HCT116 (cell line): ENCODE results near the gene HDGFL3. TPM values are rescaled to one million over a fixed set of nuclear protein-coding genes. Genes with fewer than 3 reads are reported as not detected.

Source experiments
- ATAC-seq: fragments of 200-7000 bp; cut with Tn5 transposase; 2 replicates; pipeline ENCODE4 v1.9.1; 2020; ENCODE audit warnings: mild to moderate bottlenecking, moderate library complexity
- BruUV-seq: library from RNA; stranded (reverse); fragments of 400-500 nt; replicated peaks from 2 replicates; lab custom pipeline; 2021; lab: Mats Ljungman, UMichigan
- CTCF ChIA-PET: fragments of 300-600 bp; sonication (Branson Sonifier 250); formaldehyde crosslinking; loops from one replicate; lab custom pipeline; 2021; ENCODE audit warnings: antibody characterized with exemption; lab: Charles Lee
- POLR2A ChIA-PET: fragments of 300-600, 350-600 bp; sonication (Branson Sonifier 250); formaldehyde crosslinking; loops from one replicate; lab custom pipeline; 2021; ENCODE audit warnings: antibody characterized with exemption; lab: Charles Lee
- RAD21 ChIA-PET, 2 experiments: fragments of 300-600 bp; sonication (Branson Sonifier 250); formaldehyde crosslinking; loops; one replicate each; lab custom pipeline; 2023; ENCODE audit warnings: low total read pairs in 2 of 2; ENCODE audit not compliant: uncharacterized antibody in 2 of 2, unreplicated experiment in 2 of 2, low non-redundant PET in 1 of 2; lab: Charles Lee
- DNase-seq: peaks from one replicate; pipeline ENCODE4 v3.0.0-alpha.2; 2010; ENCODE audit warnings: low read depth, low spot score
- H2AFZ ChIP-seq: fragments of 200-600 bp; shearing (Covaris generic), sonication (generic); 2 replicates; pipeline ENCODE4 v1.6.1; 2017; ENCODE audit warnings: low read depth, mixed run types, mixed read lengths, antibody characterized with exemption, low read length; ENCODE audit not compliant: poor library complexity, severe bottlenecking
- H3K27ac ChIP-seq: 2 replicates; pipeline ENCODE4 v1.5.1; 2012; ENCODE audit warnings: low read depth, low read length
- H3K27me3 ChIP-seq: fragments of 200-600 bp; sonication (generic); 2 replicates; pipeline ENCODE4 v1.6.1; 2016; ENCODE audit warnings: mixed run types, low read length, mixed read lengths; ENCODE audit not compliant: insufficient read depth
- H3K36me3 ChIP-seq, 2 experiments: fragments of 200-500 bp in 1 of 2; fragments of 200-600 bp in 1 of 2; sonication (Bioruptor generic) in 1 of 2; sonication (generic) in 1 of 2; 2 replicates each; pipeline versions ENCODE4 v1.5.1 to v1.6.1; 2014 to 2016; ENCODE audit warnings: low read length in 2 of 2, inconsistent platforms in 1 of 2, mixed read lengths in 1 of 2, mixed run types in 1 of 2; ENCODE audit not compliant: insufficient read depth in 2 of 2, control insufficient read depth in 1 of 2
- H3K4me1 ChIP-seq, 2 experiments: fragments of 200-600 bp in 1 of 2; sonication (generic) in 1 of 2; 2 replicates each; pipeline versions ENCODE4 v1.5.1 to v1.6.1; 2012 to 2017; ENCODE audit warnings: low read length in 2 of 2, inconsistent platforms in 1 of 2, mild to moderate bottlenecking in 1 of 2, mixed read lengths in 1 of 2, mixed run types in 1 of 2, moderate library complexity in 1 of 2; ENCODE audit not compliant: insufficient read depth in 2 of 2, control insufficient read depth in 1 of 2
- H3K4me2 ChIP-seq: fragments of 200-600 bp; sonication (generic); 2 replicates; pipeline ENCODE4 v1.6.1; 2017; ENCODE audit warnings: mixed run types, low read length, mixed read lengths
- H3K4me3 ChIP-seq, 2 experiments: fragments of 200-600 bp in 1 of 2; sonication (generic) in 1 of 2; replicated peaks in 1 of 2; 2 replicates each; pipeline ENCODE4 v1.5.1; 2011 to 2016; ENCODE audit warnings: low read length in 2 of 2, control low read depth in 1 of 2, low read depth in 1 of 2, mild to moderate bottlenecking in 1 of 2, mixed read lengths in 1 of 2, mixed run types in 1 of 2
- H3K79me2 ChIP-seq: fragments of 200-600 bp; sonication (generic); 2 replicates; pipeline ENCODE4 v1.6.1; 2017; ENCODE audit warnings: mild to moderate bottlenecking, mixed run types, low read length, moderate library complexity, mixed read lengths; ENCODE audit not compliant: insufficient read depth
- H3K9ac ChIP-seq: fragments of 200-600 bp; sonication (generic); 2 replicates; pipeline ENCODE4 v1.6.1; 2016; ENCODE audit warnings: low read length, mixed read lengths
- H3K9me2 ChIP-seq: fragments of 200-600 bp; sonication (generic), shearing (Covaris generic); 2 replicates; pipeline ENCODE4 v1.6.1; 2017; ENCODE audit warnings: mixed run types, mild to moderate bottlenecking, moderate library complexity; ENCODE audit not compliant: insufficient read depth
- H3K9me3 ChIP-seq, 2 experiments: fragments of 200-500 bp in 1 of 2; fragments of 200-600 bp in 1 of 2; sonication (Bioruptor generic) in 1 of 2; sonication (generic) in 1 of 2; 2 replicates each; pipeline ENCODE4 v1.6.1; 2014 to 2017; ENCODE audit warnings: low read length in 2 of 2, mixed read lengths in 2 of 2, inconsistent platforms in 1 of 2, low read depth in 1 of 2, mild to moderate bottlenecking in 1 of 2, mixed run types in 1 of 2, moderate library complexity in 1 of 2; ENCODE audit not compliant: control insufficient read depth in 1 of 2, insufficient read depth in 1 of 2
- H4K20me1 ChIP-seq: fragments of 200-600 bp; sonication (generic), shearing (Covaris generic); 2 replicates; pipeline ENCODE4 v1.6.1; 2017; ENCODE audit warnings: mixed run types, mild to moderate bottlenecking, moderate library complexity; ENCODE audit not compliant: insufficient read depth
- CBX3 ChIP-seq: IDR thresholded peaks from 2 replicates; pipeline ENCODE4 v1.6.1; 2012; ENCODE audit warnings: low read depth
- ELF1 ChIP-seq: IDR thresholded peaks from 2 replicates; pipeline ENCODE4 v1.6.1; 2012; ENCODE audit warnings: low read depth, borderline replicate concordance
- EZH2 ChIP-seq: fragments of 200-600 bp; sonication (generic); IDR thresholded peaks from 2 replicates; pipeline ENCODE4 v1.6.1; 2017; ENCODE audit warnings: antibody characterized with exemption, mixed run types
- EZH2phosphoT487 ChIP-seq: fragments of 200-600 bp; IDR thresholded peaks from 2 replicates; pipeline ENCODE4 v1.6.1; 2018; ENCODE audit warnings: antibody characterized with exemption, borderline replicate concordance
- FOSL1 ChIP-seq: IDR thresholded peaks from 2 replicates; pipeline ENCODE4 v1.6.1; 2012; ENCODE audit warnings: low read depth
- JUND ChIP-seq: IDR thresholded peaks from 2 replicates; pipeline ENCODE4 v1.6.1; 2012
- POLR2A ChIP-seq: IDR thresholded peaks from 2 replicates; pipeline ENCODE4 v1.7.0; 2011; ENCODE audit warnings: borderline replicate concordance; ENCODE audit not compliant: insufficient read depth, insufficient read length; ENCODE audit errors: extremely low read depth
- SIN3A ChIP-seq: IDR thresholded peaks from 2 replicates; pipeline ENCODE4 v1.6.1; 2012; ENCODE audit warnings: low read depth
- TCF7L2 ChIP-seq: IDR thresholded peaks from 2 replicates; pipeline ENCODE4 v1.7.0; 2011; ENCODE audit warnings: borderline replicate concordance, inconsistent platforms; ENCODE audit not compliant: insufficient read depth, insufficient read length; ENCODE audit errors: extremely low read depth
- ZFX ChIP-seq: fragments of 450-650 bp; IDR thresholded peaks from 2 replicates; pipeline ENCODE4 v1.6.1; 2017
- ZNF274 ChIP-seq: fragments of 200-500 bp; sonication (Bioruptor generic); IDR thresholded peaks from 2 replicates; pipeline ENCODE4 v1.6.1; 2014; ENCODE audit warnings: mild to moderate bottlenecking, low read depth, low read length, inconsistent platforms
- intact Hi-C: fragments of 100-400 bp; cut with micrococcal nuclease; formaldehyde crosslinking; loops from 2 replicates; pipeline ENCODE4 v1.10.0; 2022
- total RNA-seq: library from RNA; stranded (reverse); gene quantifications from one replicate; pipeline ENCODE4 v1.2.1, GENCODE V29; 2021; ENCODE audit not compliant: unreplicated experiment
- TF ChIP-seq, protein P1 (sequence below): IDR thresholded peaks from 2 replicates; pipeline ENCODE4 v1.6.1; 2012
- TF ChIP-seq, protein P2 (sequence below), 3 experiments: fragments of 200-600 bp in 1 of 3; sonication (generic) in 1 of 3; IDR thresholded peaks in 2 of 3; conservative IDR thresholded peaks in 1 of 3; 2 replicates each; pipeline ENCODE4 v1.5.1; 2012 to 2017; ENCODE audit warnings: low read depth in 2 of 3, low read length in 2 of 3, antibody characterized with exemption in 1 of 3, borderline replicate concordance in 1 of 3, control low read depth in 1 of 3, mild to moderate bottlenecking in 1 of 3, mixed read lengths in 1 of 3, mixed run types in 1 of 3, moderate library complexity in 1 of 3; ENCODE audit not compliant: insufficient read depth in 1 of 3
- TF ChIP-seq, protein P3 (sequence below): IDR thresholded peaks from 2 replicates; pipeline ENCODE4 v1.6.1; 2012; ENCODE audit warnings: low read depth
- TF ChIP-seq, protein P4 (sequence below): IDR thresholded peaks from 2 replicates; pipeline ENCODE4 v1.6.1; 2011; ENCODE audit warnings: mild to moderate bottlenecking, low read length, moderate library complexity; ENCODE audit not compliant: insufficient replicate concordance; ENCODE audit errors: extremely low read depth

HDGFL3 gene
- total RNA-seq, 1 experiment from 2014 or later, result 0.64 TPM

DNA sequence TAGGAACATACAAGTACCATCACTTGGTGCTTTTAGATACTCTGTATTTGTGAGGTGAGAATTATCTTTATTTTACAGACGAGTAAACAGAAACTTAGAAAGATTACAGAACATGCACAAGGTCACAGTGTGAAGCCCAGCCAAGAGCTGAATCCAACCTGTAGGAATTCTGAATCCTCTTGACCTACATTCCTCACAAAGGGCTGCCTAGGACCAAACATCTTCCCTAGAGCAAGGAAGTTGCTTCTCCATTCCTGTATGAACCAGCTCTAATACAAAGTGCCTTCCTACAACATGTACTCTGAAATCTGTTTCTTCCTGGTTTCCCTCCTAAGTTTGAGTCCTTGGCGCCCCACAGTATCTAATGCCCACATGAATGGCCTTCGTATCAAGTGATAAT is 2.9 kb downstream of the HDGFL3 start:
- Histone ChIP-seq H3K36me3 (no peaks in the 10 kb centered on the region), H4K20me1 (no peaks in the 10 kb centered on the region), H3K9ac (no peak overlapping the region), H3K27me3 (no peaks in the 10 kb centered on the region), H3K4me2 (no peak overlapping the region), H3K4me3 (no peak overlapping the region), H3K4me1 (no peaks in the 10 kb centered on the region), H3K9me3 (no peaks in the 10 kb centered on the region), H3K79me2 (no peaks in the 10 kb centered on the region), H2AFZ (no peak overlapping the region), H3K9me2 (no peaks in the 10 kb centered on the region), H3K27ac (no peak overlapping the region)
- intact Hi-C loops, result no loop called here
- ChIA-PET CTCF (no interaction called here), POLR2A (interaction anchor here (1.5 kb wide), 1 partner anchor 10 kb away, joined by 3 read pairs; no protein-coding TSS in a partner anchor), RAD21 (no interaction called here)
- ATAC-seq (no peak), DNase-seq (no peak)
- TF ChIP-seq, protein P1, sequence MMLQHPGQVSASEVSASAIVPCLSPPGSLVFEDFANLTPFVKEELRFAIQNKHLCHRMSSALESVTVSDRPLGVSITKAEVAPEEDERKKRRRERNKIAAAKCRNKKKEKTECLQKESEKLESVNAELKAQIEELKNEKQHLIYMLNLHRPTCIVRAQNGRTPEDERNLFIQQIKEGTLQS, result no peak
- TF ChIP-seq CBX3 (no peak), ELF1 (no peak), EZH2phosphoT487 (no peak), TCF7L2 (no peak), SIN3A (no peak), ZNF274 (no peak), ZFX (no peak), FOSL1 (no peak), JUND (no peak), EZH2 (no peak), POLR2A (no peak)
- TF ChIP-seq, protein P2, sequence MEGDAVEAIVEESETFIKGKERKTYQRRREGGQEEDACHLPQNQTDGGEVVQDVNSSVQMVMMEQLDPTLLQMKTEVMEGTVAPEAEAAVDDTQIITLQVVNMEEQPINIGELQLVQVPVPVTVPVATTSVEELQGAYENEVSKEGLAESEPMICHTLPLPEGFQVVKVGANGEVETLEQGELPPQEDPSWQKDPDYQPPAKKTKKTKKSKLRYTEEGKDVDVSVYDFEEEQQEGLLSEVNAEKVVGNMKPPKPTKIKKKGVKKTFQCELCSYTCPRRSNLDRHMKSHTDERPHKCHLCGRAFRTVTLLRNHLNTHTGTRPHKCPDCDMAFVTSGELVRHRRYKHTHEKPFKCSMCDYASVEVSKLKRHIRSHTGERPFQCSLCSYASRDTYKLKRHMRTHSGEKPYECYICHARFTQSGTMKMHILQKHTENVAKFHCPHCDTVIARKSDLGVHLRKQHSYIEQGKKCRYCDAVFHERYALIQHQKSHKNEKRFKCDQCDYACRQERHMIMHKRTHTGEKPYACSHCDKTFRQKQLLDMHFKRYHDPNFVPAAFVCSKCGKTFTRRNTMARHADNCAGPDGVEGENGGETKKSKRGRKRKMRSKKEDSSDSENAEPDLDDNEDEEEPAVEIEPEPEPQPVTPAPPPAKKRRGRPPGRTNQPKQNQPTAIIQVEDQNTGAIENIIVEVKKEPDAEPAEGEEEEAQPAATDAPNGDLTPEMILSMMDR (IDR thresholded peaks at IDR 0.05 in 2 of 3, conservative IDR thresholded peaks at IDR 0.05 in 1 of 3; ENCODE audit: borderline replicate concordance in 1 of 3, insufficient read depth in 1 of 3, low read depth in 2 of 3, low read length in 2 of 3), result no peak
- TF ChIP-seq, protein P3, sequence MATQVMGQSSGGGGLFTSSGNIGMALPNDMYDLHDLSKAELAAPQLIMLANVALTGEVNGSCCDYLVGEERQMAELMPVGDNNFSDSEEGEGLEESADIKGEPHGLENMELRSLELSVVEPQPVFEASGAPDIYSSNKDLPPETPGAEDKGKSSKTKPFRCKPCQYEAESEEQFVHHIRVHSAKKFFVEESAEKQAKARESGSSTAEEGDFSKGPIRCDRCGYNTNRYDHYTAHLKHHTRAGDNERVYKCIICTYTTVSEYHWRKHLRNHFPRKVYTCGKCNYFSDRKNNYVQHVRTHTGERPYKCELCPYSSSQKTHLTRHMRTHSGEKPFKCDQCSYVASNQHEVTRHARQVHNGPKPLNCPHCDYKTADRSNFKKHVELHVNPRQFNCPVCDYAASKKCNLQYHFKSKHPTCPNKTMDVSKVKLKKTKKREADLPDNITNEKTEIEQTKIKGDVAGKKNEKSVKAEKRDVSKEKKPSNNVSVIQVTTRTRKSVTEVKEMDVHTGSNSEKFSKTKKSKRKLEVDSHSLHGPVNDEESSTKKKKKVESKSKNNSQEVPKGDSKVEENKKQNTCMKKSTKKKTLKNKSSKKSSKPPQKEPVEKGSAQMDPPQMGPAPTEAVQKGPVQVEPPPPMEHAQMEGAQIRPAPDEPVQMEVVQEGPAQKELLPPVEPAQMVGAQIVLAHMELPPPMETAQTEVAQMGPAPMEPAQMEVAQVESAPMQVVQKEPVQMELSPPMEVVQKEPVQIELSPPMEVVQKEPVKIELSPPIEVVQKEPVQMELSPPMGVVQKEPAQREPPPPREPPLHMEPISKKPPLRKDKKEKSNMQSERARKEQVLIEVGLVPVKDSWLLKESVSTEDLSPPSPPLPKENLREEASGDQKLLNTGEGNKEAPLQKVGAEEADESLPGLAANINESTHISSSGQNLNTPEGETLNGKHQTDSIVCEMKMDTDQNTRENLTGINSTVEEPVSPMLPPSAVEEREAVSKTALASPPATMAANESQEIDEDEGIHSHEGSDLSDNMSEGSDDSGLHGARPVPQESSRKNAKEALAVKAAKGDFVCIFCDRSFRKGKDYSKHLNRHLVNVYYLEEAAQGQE, result no peak
- TF ChIP-seq, protein P4, sequence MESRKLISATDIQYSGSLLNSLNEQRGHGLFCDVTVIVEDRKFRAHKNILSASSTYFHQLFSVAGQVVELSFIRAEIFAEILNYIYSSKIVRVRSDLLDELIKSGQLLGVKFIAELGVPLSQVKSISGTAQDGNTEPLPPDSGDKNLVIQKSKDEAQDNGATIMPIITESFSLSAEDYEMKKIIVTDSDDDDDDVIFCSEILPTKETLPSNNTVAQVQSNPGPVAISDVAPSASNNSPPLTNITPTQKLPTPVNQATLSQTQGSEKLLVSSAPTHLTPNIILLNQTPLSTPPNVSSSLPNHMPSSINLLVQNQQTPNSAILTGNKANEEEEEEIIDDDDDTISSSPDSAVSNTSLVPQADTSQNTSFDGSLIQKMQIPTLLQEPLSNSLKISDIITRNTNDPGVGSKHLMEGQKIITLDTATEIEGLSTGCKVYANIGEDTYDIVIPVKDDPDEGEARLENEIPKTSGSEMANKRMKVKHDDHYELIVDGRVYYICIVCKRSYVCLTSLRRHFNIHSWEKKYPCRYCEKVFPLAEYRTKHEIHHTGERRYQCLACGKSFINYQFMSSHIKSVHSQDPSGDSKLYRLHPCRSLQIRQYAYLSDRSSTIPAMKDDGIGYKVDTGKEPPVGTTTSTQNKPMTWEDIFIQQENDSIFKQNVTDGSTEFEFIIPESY, result no peak
- no TSS peak for BruUV-seq
